Panc1 (cell line): Measurements from ENCODE around the gene CDH13. TPM values are rescaled to one million over a fixed set of nuclear protein-coding genes. Genes with fewer than 3 reads are reported as not detected.

Experiments
- ATAC-seq: fragments of 200-7000 bp; cut with Tn5 transposase; 2 replicates; pipeline ENCODE4 v1.9.1; 2020; ENCODE audit warnings: mild to moderate bottlenecking, moderate library complexity
- BruUV-seq: library from RNA; stranded (reverse); fragments of 400-500 nt; replicated peaks from 2 replicates; lab custom pipeline; 2021; lab: Mats Ljungman, UMichigan
- CTCF ChIA-PET: fragments of 300-600 bp; sonication (Branson Sonifier 250); formaldehyde crosslinking; loops from one replicate; lab custom pipeline; 2022; ENCODE audit warnings: antibody characterized with exemption; lab: Charles Lee
- POLR2A ChIA-PET: fragments of 300-600 bp; sonication (Branson Sonifier 250); formaldehyde crosslinking; loops from one replicate; lab custom pipeline; 2022; ENCODE audit warnings: antibody characterized with exemption; lab: Charles Lee
- DNase-seq: peaks from one replicate; pipeline ENCODE4 v3.0.0-alpha.2; 2010; ENCODE audit warnings: low read depth, low spot score
- H3K27ac ChIP-seq: 2 replicates; pipeline ENCODE4 v1.5.1; 2011; ENCODE audit warnings: mild to moderate bottlenecking, low read length, inconsistent platforms
- H3K27me3 ChIP-seq: fragments of 200-500 bp; sonication (Bioruptor generic); 2 replicates; pipeline ENCODE4 v1.6.0; 2014; ENCODE audit warnings: low read length, inconsistent platforms; ENCODE audit not compliant: control insufficient read depth, insufficient read depth
- H3K36me3 ChIP-seq: fragments of 200-500 bp; sonication (Bioruptor generic); 2 replicates; pipeline ENCODE4 v1.5.1; 2014; ENCODE audit warnings: inconsistent platforms, mild to moderate bottlenecking, low read length, moderate library complexity; ENCODE audit not compliant: control insufficient read depth, insufficient read depth
- H3K4me1 ChIP-seq: 2 replicates; pipeline ENCODE4 v1.5.1; 2011; ENCODE audit warnings: inconsistent platforms, mild to moderate bottlenecking, low read length, moderate library complexity; ENCODE audit not compliant: control insufficient read depth, insufficient read depth
- H3K4me3 ChIP-seq, 2 experiments: 2 replicates each; pipeline ENCODE4 v1.5.1; 2011 to 2012; ENCODE audit warnings: low read depth in 2 of 2, low read length in 2 of 2, mild to moderate bottlenecking in 2 of 2, inconsistent platforms in 1 of 2, moderate library complexity in 1 of 2
- H3K9me3 ChIP-seq: fragments of 200-500 bp; sonication (Bioruptor generic); 2 replicates; pipeline ENCODE4 v1.5.1; 2014; ENCODE audit warnings: low read depth, mild to moderate bottlenecking, inconsistent platforms, low read length, moderate library complexity; ENCODE audit not compliant: control insufficient read depth, insufficient read depth
- CTCF ChIP-seq: fragments of 450-650 bp; IDR thresholded peaks from 2 replicates; pipeline ENCODE4 v1.5.1; 2017; ENCODE audit warnings: mild to moderate bottlenecking
- POLR2AphosphoS5 ChIP-seq: IDR thresholded peaks from 2 replicates; pipeline ENCODE4 v1.6.1; 2012; ENCODE audit warnings: mild to moderate bottlenecking, low read depth, low read length, moderate library complexity
- REST ChIP-seq, 2 experiments: IDR thresholded peaks; 2 replicates each; pipeline ENCODE4 v1.6.1; 2011 to 2012; ENCODE audit warnings: low read depth in 2 of 2, control low read depth in 1 of 2, low read length in 1 of 2, mild to moderate bottlenecking in 1 of 2, moderate library complexity in 1 of 2; ENCODE audit not compliant: insufficient read depth in 1 of 2
- SIN3A ChIP-seq: IDR thresholded peaks from 2 replicates; pipeline ENCODE4 v1.6.1; 2012; ENCODE audit warnings: low read depth, mild to moderate bottlenecking, low read length, moderate library complexity, borderline replicate concordance; ENCODE audit not compliant: insufficient read depth
- TCF7L2 ChIP-seq: IDR thresholded peaks from 2 replicates; pipeline ENCODE4 v1.6.1; 2011; ENCODE audit warnings: mild to moderate bottlenecking, low read depth, low read length, inconsistent platforms
- in situ Hi-C: cut with HindIII; loops from 2 replicates; pipeline ENCODE4 v1.10.0; 2016; ENCODE audit warnings: low sequenced_read_pairs, low pct_unique_long_range_greater_than_20kb
- intact Hi-C: fragments of 100-400 bp; cut with micrococcal nuclease; formaldehyde crosslinking; loops from one replicate; pipeline ENCODE4 v1.10.0; 2022; ENCODE audit not compliant: unreplicated experiment
- total RNA-seq: library from RNA; stranded (reverse); gene quantifications from one replicate; pipeline ENCODE4 v1.2.1, GENCODE V29; 2021; ENCODE audit not compliant: unreplicated experiment

CDH13 gene
- total RNA-seq, 1 experiment from 2014 or later: not detected

- BruUV-seq: no TSS peak
- Histone ChIP-seq H3K9me3 (no peaks in the 10 kb centered on the region), H3K27ac (no peak overlapping the region), H3K36me3 (no peaks in the 10 kb centered on the region), H3K4me3 (no peak overlapping the region), H3K27me3 (no peaks in the 10 kb centered on the region), H3K4me1 (no peaks in the 10 kb centered on the region)
- ChIA-PET CTCF (no interaction called here), POLR2A (no interaction called here)
- in situ Hi-C loops: no loop called here
- DNase-seq: no peak
- ATAC-seq: no peak
- intact Hi-C loops: no loop called here
- TF ChIP-seq POLR2AphosphoS5: no peak
- TF ChIP-seq TCF7L2: no peak
- no peak for TF ChIP-seq REST (IDR thresholded peaks at IDR 0.05; ENCODE audit: insufficient read depth in 1 of 2, low read depth in 2 of 2, low read length in 1 of 2)
- no peak for TF ChIP-seq SIN3A
- no peak for TF ChIP-seq CTCF
Observed at GRCh38 chr16:82675300-82675699, 48.5 kb downstream of the CDH13 start.

GRCh38 chr16:82681592-82681991, 54.8 kb downstream of the CDH13 start:
- no TSS peak for BruUV-seq
- ATAC-seq: no peak

More at GRCh38 chr16:82681592-82681991, 54.8 kb downstream of the CDH13 start:
- no peak for DNase-seq
- ChIA-PET POLR2A (no interaction called here), CTCF (no interaction called here)
- Histone ChIP-seq H3K27me3 (no peaks in the 10 kb centered on the region), H3K4me1 (no peaks in the 10 kb centered on the region), H3K36me3 (no peaks in the 10 kb centered on the region), H3K27ac (no peak overlapping the region), H3K4me3 (no peak overlapping the region), H3K9me3 (no peaks in the 10 kb centered on the region)
- in situ Hi-C loops: no loop called here
- TF ChIP-seq TCF7L2 (no peak), REST (IDR thresholded peaks at IDR 0.05; ENCODE audit: insufficient read depth in 1 of 2, low read depth in 2 of 2, low read length in 1 of 2) (no peak), POLR2AphosphoS5 (no peak), SIN3A (no peak), CTCF (no peak)
- intact Hi-C loops: no loop called here
